ENCODE data around the gene RPS4Y1.

GRCh38 chrY:2846791-2847190 is 5.4 kb downstream of the RPS4Y1 start:
- TF ChIP-seq CTCF (IDR thresholded peaks at IDR 0.05) (no peak), POLR2AphosphoS5 (IDR thresholded peaks at IDR 0.05) (no peak), POLR2A (IDR thresholded peaks at IDR 0.05) (no peak), EP300 (IDR thresholded peaks at IDR 0.05) (no peak)
